DMS79 (cell line): ENCODE measurements around the gene TOMM6.

ENCODE experiments used
- DNase-seq: peaks from one replicate; lab custom pipeline; 2025; lab: John Stamatoyannopoulos, UW

Gene TOMM6

GRCh38 chr6:41787219-41787917 lies at the start of gene TOMM6:
TSS of gene TOMM6 (plus strand) at chr6:41787694. CDS start at chr6:41787698, 4 bp downstream.
- peak; percentile 72 for DNase-seq

DNA sequence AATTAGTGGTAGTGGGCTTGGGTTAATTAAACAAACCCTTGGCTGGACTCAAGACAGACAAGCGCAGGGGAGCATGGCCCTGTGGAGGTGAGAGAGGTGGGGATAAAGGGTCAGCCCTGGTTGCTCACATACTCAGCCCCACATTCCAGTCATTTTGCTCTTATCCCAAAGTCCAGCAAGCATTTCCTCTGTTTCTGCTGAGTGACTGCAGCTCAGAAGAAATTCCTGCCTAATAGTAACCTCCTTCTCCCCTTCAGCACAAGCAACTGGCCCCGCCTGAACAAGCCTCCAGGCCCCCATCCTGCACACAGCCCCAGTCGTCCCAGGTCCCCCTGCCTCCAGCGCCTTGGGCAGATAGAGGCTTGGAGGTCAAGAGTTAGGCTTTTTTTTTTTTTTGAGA lies 48.5 kb upstream of the TOMM6 start:
- DNase-seq, result no peak

DNA sequence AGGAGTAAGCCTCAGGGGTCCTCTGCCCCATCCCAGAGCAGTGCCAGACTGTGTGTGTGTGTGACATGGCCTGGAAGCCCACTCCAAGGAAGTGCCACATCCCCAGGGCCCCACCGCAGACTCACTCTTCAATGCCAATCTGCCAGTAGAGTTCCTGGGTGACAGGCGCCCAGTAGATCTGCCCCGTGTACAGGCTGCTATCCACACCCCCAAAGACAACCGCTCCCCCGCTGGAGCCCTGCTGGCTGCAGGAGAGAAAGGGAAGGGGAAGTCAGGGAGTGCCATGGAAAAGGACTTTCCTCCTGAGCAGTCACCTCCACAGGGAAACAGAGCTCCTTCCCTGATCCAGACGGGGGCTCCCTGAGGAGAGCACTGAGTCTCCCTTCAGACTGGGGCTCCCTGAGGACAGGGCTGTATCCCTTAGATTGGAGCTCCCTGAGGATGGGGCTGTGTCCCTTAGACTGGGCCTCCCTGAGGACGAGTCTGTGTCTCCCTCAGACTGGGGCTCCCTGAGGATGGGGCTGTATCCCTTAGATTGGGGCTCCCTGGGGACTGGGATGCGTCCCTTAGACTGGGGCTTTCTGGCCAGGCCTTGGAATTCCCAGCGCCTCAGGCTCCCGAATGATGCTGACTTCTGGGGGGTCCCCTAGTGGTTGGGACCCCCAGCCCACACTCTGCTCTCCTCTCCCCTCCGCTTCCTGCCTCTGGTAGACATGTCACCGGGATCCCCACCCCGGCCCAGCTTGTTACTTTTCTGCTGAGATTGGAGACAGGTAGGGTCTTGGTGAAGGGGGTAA lies 46.9 kb upstream of the TOMM6 start:
- no peak for DNase-seq

DNA sequence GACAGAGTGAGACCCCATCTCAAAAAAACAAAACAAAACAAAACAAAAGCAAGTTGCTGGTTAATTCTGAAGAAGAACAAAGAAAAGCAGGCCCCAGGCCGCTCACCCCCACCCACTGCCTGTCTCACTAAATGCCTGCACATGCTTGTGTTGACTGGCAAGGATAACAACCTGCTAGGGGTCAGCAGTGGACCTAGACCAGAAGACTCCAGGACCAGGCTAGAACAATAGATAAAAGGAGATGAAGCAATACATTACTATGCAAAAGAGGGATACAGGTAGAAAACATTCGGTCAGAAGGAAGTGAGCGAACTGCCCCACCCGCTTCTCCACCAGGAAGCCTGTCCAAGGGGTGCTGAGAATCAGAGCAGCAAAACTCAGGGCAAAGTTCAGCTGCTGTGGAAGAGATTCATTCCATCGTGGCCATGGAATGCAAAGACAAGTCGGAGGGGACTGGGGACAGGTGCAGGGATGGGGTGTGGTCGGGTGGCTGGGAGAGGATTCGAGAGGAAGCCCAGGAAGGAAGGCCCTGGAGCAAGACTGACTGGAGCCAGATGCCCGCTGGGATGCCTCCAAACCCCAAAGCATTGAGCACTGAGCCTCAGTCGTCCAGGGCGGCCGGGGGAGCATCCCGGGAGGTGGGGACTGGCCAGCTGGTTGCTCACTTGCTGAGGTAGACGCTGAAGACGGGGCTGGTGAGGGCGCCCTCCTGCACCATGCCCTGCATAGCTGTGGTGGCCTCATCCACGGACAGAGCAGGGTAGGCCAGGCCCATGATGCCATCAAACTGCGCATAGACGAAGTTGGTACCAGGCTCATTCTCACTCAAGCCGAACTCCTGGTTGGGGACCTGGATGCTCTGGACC lies 45.6 kb upstream of the TOMM6 start:
- DNase-seq, result no peak

- DNase-seq, result no peak
Measured at GRCh38 chr6:41743406-41744235, 43.9 kb upstream of the TOMM6 start.

DNA sequence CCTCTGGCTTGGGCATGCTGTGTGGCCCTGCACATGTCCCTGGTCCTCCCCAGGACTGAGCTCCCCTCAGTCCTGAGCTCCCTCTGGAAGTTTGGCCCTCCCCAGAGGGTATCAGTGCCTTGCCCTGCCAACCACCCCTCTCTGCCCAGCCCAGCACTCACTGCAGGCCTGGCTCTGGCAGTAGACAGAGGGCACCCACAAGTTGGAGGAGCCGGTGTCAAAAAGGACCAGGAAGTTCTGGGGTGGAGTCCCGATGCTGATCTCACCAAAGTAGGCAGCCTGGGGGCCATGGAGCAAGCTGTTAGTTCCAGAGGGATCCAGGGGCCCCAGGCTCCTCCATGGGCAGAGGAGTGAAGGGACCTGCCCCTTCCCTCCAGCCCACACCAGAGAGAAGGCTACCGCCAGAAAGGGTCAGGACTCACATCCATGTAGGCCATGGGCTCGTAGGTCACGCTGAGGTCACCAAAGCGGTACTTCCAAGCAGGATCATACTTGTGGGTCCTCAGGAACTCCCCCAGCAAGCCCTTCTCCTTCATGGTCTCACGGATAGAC lies 43.2 kb upstream of the TOMM6 start:
- DNase-seq, result no peak

DNA sequence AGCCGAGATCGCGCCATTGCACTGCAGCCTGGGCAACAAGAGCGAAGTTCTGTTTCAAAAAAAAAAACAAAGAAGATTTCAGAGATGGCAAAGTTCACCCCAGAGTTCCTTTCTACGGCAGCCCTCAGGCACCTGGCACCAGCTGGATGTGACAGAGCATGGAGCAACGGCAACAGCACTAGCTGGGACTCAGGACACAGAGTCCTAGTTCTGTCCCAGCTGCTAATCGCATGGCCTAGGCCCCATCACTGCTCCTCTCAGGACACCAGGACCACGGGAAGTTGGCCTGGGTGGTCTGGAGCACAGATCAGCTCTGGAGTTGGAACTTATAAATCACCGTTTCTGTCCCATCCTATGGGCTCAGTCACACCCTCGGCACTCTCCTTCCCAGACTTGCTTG lies 41.4 kb upstream of the TOMM6 start:
- no peak for DNase-seq

- no peak for DNase-seq
Measured at GRCh38 chr6:41747256-41748101, 40.0 kb upstream of the TOMM6 start, which contains the start of gene PGC. TSS of gene PGC (minus strand) at chr6:41747397. CDS start at chr6:41747334, 63 bp downstream.

DNA sequence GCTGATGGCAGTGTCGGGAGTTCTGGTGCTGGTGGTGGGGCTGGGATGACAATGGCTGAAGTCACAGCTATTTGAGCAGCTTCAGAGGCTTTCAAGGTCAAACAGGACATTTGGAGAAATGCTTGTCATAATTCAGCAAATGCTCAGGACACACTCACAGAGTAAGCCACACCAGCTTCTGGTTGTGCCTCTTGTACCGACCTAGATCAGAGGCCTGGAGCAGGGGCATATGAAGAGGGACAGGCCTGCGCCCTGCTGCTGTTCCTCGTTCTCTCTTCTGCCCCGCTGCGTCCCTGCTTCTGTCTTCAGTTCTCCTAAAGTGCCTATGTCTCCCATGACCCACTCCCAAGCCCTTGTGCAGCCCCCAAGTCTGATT lies 39.4 kb upstream of the TOMM6 start:
- DNase-seq, result no peak

GRCh38 chr6:41748542-41748941 lies 39.0 kb upstream of the TOMM6 start:
- no peak for DNase-seq

DNA sequence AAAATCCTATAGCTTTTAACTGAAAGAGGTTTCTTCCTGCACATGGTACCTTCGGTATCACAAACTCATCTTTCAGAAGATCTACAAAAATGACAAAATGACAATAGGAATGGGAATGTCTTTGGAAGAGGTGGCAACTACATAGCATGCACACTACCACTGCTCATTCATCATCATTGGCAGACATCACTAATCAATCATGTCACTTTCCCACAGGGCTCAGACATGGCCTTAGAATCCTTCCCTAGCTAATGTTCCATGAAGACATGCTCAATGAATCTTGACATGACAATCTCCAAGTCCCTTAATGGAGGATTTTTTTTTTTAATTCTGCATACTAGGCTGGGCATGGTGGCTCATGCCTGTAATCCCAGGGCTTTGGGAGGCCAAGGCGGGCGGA lies 37.1 kb upstream of the TOMM6 start:
- no peak for DNase-seq

GRCh38 chr6:41755895-41756294 lies 31.6 kb upstream of the TOMM6 start:
- no peak for DNase-seq

GRCh38 chr6:41756354-41756753 lies 31.1 kb upstream of the TOMM6 start:
- no peak for DNase-seq

- no peak for DNase-seq
Measured at GRCh38 chr6:41757271-41757670, 30.2 kb upstream of the TOMM6 start.

DNA sequence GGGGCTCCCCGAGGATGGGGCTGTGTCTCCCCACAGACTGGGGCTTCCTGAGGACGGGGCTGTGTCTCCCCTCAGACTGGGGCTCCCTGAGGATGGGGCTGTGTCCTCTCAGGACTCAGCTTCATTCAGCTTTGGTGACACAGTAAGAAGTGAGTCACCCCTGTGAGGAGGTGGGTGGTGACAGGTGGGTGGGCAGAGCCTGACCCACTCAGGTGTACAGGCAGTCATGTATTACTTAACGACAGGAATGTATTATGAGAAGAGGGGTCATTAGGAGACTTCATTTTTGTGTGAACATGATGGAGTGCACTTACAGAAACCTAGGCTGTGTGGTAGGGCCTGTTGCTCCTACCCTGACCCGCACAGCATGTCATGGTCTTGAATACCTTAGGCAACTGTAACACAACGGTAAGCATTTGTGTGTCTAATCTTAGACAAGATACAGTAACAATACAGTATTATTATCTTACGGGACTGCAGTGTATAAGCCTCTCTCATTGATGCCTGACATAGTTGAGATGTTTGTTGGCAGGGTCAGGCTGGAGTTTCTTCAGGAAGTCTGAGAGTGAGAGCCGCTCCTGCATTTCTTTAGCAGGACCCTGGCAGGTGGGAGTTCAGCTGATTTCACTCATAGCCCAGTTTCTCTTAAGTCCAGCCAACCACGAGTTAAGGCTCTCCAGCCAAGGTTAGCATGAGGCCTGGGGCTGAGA lies 29.4 kb upstream of the TOMM6 start:
- DNase-seq, result no peak

DNA sequence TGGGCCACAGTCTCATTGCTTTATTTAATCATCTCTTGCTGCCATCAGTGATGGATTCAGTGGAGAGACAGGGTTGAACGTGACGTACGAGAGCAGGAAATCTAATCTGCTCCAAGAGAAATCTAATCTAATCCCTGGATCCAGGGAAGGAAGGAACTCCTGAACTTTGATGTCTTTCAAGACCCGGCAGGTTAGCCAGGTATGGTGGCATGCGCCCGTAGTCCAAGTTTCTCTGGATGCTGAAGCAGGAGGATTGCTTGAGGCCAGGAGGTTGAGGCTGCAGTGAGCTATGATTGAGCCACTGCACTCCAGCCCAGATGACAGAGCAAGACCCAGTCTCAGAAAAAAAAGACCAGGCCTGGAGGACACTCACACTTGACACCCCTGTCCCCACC lies 28.9 kb upstream of the TOMM6 start:
- no peak for DNase-seq

DNA sequence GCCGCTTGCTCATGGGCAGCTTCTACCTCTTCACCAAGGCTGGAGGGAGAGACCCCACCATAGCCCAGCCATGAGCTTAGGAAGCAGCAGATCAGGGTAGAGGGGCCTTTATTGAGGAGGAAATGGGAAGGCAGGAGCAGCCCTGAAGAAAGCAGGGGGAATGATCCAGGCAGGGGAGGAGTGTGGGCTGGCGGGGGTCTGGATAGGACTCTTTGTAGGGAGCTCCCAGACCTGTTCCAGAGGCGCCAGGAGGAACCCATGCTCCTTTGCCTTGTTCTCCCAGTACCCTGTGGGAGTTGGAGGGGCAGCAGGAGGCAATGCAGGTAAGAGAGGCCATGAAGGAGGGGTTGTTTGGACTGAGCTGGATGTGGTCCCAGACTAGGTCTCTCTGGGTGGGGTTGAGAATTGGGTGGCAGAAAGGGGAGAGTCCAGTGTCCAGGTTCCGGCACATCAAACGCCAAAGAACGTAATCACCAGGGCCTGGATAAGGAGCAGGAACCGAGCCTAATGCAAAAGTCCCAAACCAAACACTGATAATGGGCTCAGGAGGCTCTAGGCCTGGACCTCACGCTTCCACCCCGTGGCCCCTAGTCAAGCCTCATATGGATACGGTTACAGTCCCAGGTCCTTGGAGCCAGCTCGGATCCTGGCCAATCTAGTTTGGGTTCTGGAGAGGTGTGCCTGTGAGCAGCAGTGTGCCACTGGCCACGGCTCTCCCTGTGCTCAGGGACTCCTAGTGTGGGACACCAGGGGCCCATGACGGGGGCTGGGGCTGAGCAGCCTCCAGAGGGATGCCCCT lies 28.2 kb upstream of the TOMM6 start:
- no peak for DNase-seq

DNA sequence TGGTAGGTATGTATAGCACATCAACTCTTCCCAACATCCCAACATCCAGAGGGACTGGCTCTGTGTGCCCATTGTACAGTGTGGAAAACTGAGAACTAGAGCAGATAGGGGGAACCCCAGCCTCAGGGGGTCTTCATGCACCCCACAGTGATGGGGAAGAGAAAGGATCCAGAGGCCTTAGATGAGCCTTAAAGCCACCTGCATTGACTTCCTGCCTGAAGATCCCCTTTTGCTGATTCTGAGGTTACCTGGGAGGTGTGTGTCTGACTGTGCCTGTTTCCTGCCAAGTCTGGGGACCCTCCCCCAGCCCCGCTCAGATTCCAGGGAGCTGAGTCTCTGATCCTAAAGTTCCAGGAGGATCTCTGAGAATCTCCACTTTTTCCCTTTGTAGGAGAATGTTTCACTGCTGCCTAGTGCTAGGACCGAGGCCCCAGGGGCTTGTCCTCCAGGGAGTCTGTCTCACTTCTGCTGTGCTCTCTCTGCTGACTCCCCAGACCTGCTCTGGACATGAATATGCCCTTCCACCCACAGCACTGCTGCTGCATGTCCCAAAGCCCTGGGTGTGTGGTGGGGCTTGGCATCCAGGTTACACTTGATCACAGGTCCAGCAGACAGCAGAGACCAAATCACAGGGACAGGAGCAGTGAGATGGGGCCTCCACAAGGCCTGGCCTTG lies 27.5 kb upstream of the TOMM6 start:
- no peak for DNase-seq
